ENCODE data around the gene ASPSCR1.

Gene ASPSCR1

GRCh38 chr17:81999976-82000802 is 22.8 kb downstream of the ASPSCR1 start:
- no peak for DNase-seq

GRCh38 chr17:82000803-82001570 is 23.6 kb downstream of the ASPSCR1 start:
- DNase-seq, result no peak

DNA sequence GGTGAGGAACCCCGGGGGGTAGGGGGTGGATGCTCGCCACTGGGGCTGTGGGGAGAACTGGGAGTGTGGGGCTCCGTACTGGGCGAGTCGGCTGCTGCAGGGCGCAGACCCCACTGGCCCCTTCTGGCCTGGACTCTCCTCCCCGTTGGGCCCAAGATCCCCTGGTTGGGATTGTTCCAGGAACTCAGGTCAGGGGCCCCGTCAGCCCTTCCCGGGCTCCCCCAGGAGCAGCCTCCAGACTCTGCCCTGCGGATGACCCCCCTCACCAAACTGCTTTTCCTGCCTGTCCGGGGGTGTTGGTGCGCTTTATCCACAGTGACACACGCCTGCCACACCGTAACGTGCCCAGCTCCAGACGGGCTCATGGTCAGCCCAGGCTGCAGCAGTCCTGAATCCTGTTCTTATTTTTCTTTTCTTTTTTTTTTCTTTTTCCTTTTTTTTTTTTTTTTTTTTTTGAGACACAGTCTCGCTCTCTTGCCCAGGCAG is 24.2 kb downstream of the ASPSCR1 start:
- no peak for DNase-seq

GRCh38 chr17:82003411-82004381 is 26.3 kb downstream of the ASPSCR1 start:
- no peak for DNase-seq

GRCh38 chr17:82004517-82005455 is 27.4 kb downstream of the ASPSCR1 start:
- DNase-seq, result no peak

DNA sequence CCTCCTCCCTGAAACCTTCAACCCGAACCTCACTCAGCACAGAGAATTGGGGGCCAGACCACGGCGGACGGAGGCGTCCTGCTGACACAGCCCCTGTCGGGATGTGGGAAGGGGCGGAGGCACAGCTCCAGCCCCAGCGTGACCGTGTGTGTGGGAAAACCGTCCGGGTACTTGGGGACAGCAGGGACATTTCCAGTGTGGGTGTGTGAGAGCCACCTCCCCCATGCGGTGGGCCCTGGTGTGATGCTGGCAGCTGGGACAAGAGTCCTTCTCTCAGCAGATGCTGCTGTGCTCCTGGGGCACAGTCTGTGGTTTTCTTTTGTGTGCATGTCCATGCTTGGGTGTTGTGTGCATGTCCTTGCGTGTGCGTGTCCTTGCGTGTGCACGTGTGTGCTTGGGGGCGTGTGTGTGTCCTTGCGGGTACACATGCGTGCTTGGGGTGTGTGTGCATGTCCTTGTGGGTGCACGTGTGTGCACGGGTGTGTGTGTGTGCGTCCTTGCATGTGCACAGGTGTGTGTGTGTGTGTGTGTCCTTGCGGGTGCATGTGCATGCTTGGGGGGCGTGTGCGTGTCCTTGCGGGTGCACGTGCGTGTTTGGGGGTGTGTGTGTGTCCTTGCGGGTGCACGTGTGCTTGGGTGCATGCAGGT is 28.4 kb downstream of the ASPSCR1 start:
- no peak for DNase-seq

DNA sequence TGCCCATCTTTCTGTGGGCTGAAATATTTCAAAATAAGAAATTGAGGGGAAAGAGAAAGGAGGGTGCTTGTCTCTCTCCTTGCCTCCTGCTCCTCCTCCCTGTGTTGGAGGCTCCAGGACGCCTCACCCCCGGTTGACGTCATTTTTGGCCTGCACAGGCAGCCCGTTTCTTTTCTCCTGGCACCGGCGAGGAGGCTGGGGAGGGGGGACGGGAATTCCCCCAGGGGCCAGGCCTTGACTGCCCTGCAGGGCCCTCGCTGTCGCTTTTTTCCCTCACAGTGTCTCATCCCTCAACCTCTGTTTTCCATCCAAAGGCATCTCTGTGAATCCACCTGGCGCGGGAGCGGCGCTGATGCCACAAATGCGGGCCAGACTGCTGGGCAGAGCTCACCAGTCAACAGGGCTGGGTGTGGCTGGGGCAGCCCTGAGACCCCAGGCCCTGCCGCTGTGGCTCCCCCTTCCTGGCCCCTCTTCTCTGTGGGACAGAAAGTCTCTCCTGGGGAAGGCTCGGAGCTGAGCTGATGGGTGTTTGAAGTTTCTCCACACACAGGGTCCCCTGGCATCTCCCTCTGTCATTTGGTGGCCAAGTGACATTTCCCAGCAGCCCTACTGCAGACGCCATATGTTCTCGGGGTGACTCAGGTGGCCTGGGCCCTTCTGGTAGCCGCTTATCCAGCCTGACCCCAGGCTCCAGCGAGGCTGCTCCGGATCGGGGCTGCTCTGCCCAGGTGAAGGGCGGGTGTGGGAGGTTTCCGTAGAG is 29.2 kb downstream of the ASPSCR1 start:
- DNase-seq, result no peak

DNA sequence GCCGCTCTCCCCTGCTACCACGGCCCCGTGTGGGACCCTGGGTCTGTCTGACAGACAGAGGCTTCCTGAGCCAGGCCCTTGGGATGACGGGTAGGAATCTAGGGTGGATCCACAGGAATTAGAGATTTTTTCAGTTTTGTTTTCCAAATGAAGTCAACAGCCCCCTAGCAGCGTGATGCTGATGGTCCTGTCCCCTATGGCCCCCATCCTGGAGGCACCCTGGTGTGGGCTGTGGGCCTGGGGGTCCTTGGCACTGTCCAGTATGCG is 29.7 kb downstream of the ASPSCR1 start:
- DNase-seq, result no peak

DNA sequence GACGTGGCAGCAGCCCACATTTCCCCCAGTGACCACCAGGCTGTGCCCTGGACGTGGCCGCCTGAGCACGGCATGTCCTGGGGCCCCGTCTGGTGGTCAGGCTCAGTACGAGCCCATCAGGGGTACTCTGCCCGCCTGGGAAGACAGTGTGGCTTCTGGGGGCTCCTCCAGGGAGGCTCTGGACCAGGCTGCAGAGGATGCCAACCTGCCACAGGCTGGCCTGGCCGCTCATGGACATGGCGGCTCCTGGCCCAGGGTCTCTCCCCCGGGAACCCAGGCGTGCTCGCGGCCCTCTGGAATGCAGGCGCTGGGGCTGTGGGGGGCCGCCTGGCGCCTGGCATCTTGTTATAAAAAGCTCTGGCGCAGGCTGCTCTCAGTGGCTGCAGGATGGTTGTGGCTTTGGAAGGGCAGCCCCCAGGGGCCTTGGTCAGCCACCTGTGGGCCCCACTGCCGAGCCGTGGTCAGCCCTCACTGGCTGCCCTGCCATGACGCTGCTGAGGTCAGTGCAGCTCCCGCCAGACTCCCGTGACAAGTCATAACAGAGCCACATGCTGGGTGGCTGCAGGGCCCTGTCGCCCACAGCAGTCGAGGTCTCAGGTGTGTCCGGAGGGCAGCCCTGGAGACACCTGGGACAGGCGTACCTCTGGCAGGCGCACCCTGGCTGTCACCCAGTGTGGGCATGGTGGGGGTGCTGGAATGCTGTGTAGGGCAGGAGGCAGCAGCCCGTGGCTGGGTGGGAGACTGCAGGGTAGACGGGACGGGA is 30.2 kb downstream of the ASPSCR1 start:
- DNase-seq, result no peak

- no peak for DNase-seq
Measured at GRCh38 chr17:82008258-82008940, 31.0 kb downstream of the ASPSCR1 start.

GRCh38 chr17:82008941-82009405 is 31.5 kb downstream of the ASPSCR1 start:
- no peak for DNase-seq

DNA sequence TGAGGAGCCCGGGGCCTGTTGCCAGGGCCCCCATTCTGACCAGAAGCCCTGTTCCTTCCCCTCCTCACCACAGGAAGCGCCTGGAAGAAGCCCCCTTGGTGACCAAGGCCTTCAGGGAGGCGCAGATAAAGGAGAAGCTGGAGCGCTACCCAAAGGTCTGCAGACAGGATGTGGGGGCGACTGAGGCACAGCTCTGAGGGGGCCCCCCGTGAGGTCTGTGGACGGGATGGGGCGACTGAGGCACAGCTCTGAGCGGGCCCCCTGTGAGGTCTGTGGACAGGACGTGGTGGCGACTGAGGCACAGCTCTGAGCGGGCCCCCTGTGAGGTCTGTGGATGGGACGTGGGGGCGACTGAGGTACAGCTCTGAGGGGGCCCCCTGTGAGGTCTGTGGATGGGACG is 32.0 kb downstream of the ASPSCR1 start:
- no peak for DNase-seq

DNA sequence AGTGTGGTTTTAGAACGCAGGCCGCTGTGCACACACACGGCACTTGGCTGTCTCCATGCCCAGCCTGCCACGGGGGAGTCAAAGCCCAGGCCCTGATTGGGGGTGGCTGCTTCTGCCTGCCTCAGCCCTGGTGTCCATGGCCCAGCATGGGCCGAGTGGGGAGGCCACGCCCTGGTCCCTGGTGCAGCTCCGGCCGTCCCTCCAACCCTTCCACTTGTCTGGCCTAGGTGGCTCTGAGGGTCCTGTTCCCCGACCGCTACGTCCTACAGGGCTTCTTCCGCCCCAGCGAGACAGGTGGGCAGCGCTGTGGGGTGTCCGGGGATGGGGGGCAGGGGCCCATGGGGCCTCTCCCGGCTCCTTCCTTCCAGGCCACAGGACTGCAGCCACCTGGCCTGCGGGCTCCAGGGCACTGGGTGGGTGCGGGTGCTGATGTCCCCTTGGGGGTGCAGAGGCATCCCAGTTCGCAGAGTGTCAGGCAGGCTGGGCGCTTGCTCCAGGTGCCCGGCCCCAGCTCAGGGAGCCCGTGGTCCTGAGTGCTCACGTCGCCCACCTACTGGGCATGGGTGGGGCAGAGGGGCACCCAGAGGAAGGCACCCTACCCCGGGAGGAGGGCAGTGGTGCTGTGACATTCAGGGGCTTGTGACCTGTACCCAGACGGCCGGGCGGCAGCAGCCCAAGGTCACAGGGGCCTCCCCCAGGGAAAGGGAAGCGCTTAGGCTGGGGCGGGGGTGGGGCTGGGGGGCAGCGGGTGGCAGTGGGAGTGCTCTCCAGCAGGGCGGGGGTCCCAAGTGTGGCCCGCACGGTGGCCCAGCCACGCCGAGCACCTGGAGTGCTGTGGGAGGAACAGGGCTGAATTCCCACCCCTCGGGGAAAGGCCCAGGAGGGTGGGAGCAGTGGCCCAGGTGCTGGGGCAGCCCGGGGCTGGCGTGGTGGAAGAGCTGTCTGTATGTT is 33.4 kb downstream of the ASPSCR1 start:
- DNase-seq, result no peak

DNA sequence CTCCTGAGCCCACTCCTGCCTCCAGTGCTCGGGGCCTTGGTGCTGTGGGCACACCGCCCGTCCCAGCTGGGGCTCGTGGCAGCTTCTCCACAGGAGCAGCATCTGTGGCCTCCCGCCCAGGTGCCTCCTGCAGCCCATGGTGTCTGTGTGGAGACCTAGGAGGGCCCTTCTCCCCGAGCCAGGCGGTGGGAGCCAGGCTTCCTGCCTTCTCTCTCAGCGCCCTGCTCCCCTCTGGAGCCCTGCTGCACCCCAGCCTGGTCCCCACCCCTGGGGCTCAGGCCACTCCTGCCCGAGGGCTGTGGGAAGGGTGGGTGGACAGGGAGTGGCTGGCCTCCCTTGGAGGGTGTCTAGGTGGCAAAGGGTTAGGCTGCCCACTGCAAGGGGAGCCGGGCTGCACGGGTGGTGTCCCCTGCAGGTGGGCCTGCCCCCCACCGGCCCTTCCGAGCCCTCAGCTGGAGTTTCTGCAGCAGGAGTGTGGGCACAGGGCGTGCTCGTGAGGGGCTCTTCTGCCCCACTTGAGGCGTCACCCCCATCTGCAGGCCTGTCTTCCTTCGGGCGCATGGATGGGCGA is 34.3 kb downstream of the ASPSCR1 start:
- DNase-seq, result no peak

DNA sequence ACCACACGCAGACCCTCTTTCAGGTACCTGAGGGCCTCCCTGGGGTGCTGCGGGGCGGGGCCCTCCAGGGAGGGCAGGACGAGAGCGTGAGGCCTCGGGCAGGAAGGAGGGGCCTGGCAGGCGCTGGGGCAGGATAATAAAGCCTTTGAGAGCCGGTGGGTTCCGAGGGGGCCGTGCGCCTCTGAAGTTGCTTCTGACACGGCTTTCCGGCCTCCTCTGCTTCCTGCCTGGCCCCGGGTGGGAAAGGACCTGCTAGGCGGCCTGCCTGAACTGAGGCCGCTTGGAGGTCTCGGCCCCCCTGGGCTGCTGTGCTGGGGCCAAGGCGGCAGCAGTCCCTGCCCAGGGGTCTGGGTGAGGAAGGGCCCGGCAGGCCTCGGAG is 34.8 kb downstream of the ASPSCR1 start:
- DNase-seq, result no peak

DNA sequence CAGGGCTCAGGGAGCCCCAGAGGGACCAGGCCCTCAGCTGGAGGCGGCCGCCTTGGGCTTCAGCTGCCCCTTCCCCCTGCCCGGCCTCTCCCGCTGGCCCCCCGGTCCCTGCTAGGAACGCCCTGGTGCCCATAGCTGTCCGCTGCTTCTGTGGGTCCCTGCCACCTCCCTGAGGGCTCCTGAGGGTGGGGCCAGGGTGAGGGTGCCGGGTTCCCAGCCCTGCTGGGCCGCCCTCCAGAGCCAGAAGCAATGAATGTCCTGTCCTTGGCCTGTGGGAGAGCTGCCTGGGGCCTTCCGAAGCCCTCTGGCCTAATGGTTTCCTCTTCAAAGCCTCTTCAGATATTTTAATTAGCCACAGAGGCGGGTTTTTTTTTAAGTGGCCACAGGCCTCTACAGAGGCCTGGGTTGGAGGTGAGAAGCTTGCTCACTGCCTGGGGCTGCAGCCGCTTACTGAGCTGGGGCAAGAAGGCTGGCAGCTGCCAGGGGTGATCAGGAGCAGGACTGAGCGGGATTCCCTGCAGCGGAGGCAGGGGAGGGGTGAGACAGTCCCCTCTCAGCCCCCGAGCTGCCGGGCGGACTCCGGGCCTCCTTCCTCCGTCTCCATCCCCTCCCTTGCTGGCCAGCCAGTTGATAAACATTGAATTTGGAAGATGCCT is 35.3 kb downstream of the ASPSCR1 start:
- no peak for DNase-seq

DNA sequence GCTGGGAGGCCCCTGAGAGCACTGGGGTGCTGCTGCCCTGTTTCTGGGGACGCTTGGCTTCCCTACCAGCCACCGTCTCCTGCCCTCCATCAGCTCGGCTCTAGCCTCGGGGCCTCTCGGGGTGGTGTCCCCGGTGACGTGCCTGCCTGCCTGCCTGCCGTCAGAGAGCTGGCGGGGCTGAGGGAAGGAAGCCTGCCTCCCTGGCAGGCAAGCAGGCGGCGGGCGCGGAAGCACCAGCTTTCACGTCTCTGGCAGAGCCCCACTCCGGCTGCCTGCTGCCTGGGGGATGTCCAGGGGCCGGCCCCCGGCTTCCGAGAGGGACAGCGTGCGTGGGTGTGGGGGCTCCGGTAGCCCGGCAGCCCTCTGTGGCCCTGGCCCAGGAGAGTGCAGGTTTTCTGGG is 35.9 kb downstream of the ASPSCR1 start:
- DNase-seq, result no peak
